ENCODE data around the gene NET1.

Gene NET1

DNA sequence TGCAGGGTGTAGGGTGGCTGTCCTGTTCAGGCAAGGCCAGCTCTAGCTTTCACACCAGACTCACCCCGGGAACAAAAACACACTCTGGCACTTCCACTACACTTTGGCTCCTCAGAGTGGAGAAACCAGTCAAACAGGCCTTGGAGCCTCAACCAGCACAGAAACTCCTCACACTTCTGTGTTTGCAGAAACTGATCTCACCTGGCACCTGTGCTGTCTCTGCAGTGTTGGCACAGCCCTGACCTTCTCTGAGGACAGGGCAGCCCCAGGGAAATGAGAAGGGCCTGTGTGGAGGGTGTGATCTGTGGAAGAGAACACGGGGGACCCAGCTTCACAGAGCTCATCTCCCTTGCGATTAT lies 91.1 kb downstream of the NET1 start:
- H2AFZ ChIP-seq (ENCODE audit: low read length): no peak overlapping the region
- H3F3A ChIP-seq (ENCODE audit: insufficient read depth, low read length): no peaks in the 10 kb centered on the region

DNA sequence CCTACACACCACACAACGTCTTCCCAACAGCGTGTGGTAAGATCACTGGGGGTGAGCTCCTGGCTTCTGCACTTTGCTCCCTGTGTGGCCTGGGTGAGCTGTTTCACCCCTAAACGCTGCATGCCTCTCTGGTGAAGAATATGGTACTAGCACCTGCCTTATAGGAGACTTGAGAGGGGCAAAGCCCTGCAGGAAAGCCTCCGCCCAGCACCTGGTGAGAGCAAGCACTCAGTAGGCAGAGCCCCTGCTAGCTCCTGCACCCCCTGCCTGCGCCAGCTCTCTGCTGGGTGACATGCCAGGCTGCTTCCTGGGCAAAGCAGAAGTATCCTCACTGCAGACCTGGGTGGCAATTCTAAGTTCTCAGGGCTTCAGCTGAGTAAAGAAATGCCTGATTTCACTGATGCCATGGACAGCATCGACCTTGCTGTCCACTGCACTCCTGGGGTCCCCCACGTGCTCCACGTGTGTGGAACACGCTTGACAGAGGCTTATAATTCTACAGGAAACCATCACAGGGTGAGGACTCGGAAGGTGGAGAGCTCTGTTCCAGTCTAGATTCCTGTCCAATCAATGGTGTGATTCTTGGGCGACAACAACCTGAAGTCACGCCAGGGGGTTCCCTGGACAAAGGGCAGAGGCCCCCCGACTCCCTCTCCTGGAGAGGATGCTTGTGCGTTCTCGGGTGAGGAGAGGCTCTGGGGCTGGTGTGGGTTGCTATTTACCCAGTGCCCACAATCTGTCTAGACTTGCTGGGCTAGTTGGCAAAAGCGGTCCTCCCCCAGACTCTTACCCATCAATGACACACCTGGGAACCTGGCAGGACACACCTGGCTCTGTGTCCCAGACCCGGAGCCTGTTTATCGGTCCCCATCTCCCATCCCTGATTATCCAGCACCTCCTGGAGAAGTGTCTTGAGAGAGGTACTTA lies 92.1 kb downstream of the NET1 start:
- Histone ChIP-seq H3K9ac (ENCODE audit: low read length) (no peak overlapping the region), H3F3A (ENCODE audit: insufficient read depth, low read length) (no peaks in the 10 kb centered on the region), H3K9me2 (ENCODE audit: low read depth, low read length) (no peaks in the 10 kb centered on the region), H3K9me3 (ENCODE audit: low read length) (no peaks in the 10 kb centered on the region), H3K36me3 (ENCODE audit: insufficient read depth, low read length) (no peaks in the 10 kb centered on the region), H3K4me2 (ENCODE audit: low read length) (no peak overlapping the region), H3K4me3 (ENCODE audit: low read depth, low read length, poor library complexity, severe bottlenecking) (no peak overlapping the region), H2AFZ (ENCODE audit: low read length) (no peak overlapping the region), H3K79me2 (ENCODE audit: insufficient read depth, low read length) (no peaks in the 10 kb centered on the region), H3K4me1 (ENCODE audit: insufficient read depth, low read length, severe bottlenecking) (no peaks in the 10 kb centered on the region), H4K20me1 (ENCODE audit: insufficient read depth, low read length) (no peaks in the 10 kb centered on the region), H3K27me3 (ENCODE audit: insufficient read depth, low read length) (no peaks in the 10 kb centered on the region), H3K27ac (ENCODE audit: low read depth, low read length, poor library complexity, severe bottlenecking) (no peak overlapping the region)
- no peak for TF ChIP-seq EZH2 (IDR thresholded peaks at IDR 0.05; ENCODE audit: borderline replicate concordance, low read length)
- TF ChIP-seq, protein P1, sequence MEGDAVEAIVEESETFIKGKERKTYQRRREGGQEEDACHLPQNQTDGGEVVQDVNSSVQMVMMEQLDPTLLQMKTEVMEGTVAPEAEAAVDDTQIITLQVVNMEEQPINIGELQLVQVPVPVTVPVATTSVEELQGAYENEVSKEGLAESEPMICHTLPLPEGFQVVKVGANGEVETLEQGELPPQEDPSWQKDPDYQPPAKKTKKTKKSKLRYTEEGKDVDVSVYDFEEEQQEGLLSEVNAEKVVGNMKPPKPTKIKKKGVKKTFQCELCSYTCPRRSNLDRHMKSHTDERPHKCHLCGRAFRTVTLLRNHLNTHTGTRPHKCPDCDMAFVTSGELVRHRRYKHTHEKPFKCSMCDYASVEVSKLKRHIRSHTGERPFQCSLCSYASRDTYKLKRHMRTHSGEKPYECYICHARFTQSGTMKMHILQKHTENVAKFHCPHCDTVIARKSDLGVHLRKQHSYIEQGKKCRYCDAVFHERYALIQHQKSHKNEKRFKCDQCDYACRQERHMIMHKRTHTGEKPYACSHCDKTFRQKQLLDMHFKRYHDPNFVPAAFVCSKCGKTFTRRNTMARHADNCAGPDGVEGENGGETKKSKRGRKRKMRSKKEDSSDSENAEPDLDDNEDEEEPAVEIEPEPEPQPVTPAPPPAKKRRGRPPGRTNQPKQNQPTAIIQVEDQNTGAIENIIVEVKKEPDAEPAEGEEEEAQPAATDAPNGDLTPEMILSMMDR (IDR thresholded peaks at IDR 0.05; ENCODE audit: low read length): no peak

More for the DNA sequence above, 91.1 kb downstream of the NET1 start:
- H3K27me3 ChIP-seq (ENCODE audit: insufficient read depth, low read length): no peaks in the 10 kb centered on the region
- H3K4me1 ChIP-seq (ENCODE audit: insufficient read depth, low read length, severe bottlenecking): no peaks in the 10 kb centered on the region
- H3K9me2 ChIP-seq (ENCODE audit: low read depth, low read length): no peaks in the 10 kb centered on the region
- TF ChIP-seq, protein P1 (IDR thresholded peaks at IDR 0.05; ENCODE audit: low read length): no peak
- no peak for TF ChIP-seq EZH2 (IDR thresholded peaks at IDR 0.05; ENCODE audit: borderline replicate concordance, low read length)
- H3K79me2 ChIP-seq (ENCODE audit: insufficient read depth, low read length): no peaks in the 10 kb centered on the region
- H3K4me3 ChIP-seq (ENCODE audit: low read depth, low read length, poor library complexity, severe bottlenecking): no peak overlapping the region
- no peak overlapping the region for H3K9ac ChIP-seq (ENCODE audit: low read length)
- H3K36me3 ChIP-seq (ENCODE audit: insufficient read depth, low read length): no peaks in the 10 kb centered on the region
- H3K4me2 ChIP-seq (ENCODE audit: low read length): no peak overlapping the region
- H3K9me3 ChIP-seq (ENCODE audit: low read length): no peaks in the 10 kb centered on the region
- H3K27ac ChIP-seq (ENCODE audit: low read depth, low read length, poor library complexity, severe bottlenecking): no peak overlapping the region
- H4K20me1 ChIP-seq (ENCODE audit: insufficient read depth, low read length): no peaks in the 10 kb centered on the region

DNA sequence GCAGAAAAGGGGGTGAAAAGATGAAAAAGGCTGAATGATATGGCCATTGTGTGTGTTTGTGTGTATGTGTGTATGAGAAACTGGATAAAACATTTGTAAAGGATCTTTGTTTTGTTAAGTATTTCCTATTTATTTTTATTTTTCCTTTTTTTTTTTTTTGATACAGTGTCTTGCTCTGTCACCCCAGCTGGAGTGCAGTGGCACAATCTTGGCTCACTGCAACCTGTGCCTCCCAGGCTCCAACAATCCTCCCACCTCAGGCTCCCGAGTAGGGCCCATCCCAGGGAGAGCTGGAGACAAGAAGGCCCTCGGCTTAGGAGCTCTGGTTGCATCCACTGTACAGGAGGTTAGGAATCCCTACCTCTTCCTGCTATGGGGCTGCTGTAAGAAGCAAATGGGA lies 93.9 kb downstream of the NET1 start:
- Histone ChIP-seq H3K27me3 (ENCODE audit: insufficient read depth, low read length) (no peaks in the 10 kb centered on the region), H3K9me2 (ENCODE audit: low read depth, low read length) (no peaks in the 10 kb centered on the region), H3K9ac (ENCODE audit: low read length) (no peak overlapping the region), H3K4me1 (ENCODE audit: insufficient read depth, low read length, severe bottlenecking) (no peaks in the 10 kb centered on the region), H3K4me3 (ENCODE audit: low read depth, low read length, poor library complexity, severe bottlenecking) (no peak overlapping the region), H4K20me1 (ENCODE audit: insufficient read depth, low read length) (no peaks in the 10 kb centered on the region), H3K79me2 (ENCODE audit: insufficient read depth, low read length) (no peaks in the 10 kb centered on the region), H2AFZ (ENCODE audit: low read length) (no peak overlapping the region), H3K27ac (ENCODE audit: low read depth, low read length, poor library complexity, severe bottlenecking) (no peak overlapping the region), H3K4me2 (ENCODE audit: low read length) (no peak overlapping the region), H3K36me3 (ENCODE audit: insufficient read depth, low read length) (no peaks in the 10 kb centered on the region), H3F3A (ENCODE audit: insufficient read depth, low read length) (no peaks in the 10 kb centered on the region), H3K9me3 (ENCODE audit: low read length) (no peaks in the 10 kb centered on the region)
- TF ChIP-seq EZH2 (IDR thresholded peaks at IDR 0.05; ENCODE audit: borderline replicate concordance, low read length): no peak
- TF ChIP-seq, protein P1 (IDR thresholded peaks at IDR 0.05; ENCODE audit: low read length): no peak

All from OCI-LY1 (cell line).